Chondrocyte (in vitro differentiated cells): ENCODE data around the gene MARK3. TPM values are rescaled to one million over a fixed set of nuclear protein-coding genes. Genes with fewer than 3 reads are reported as not detected.

ENCODE experiments used
- DNase-seq: peaks from one replicate; pipeline ENCODE4 v3.0.0; 2021; ENCODE audit warnings: mixed read lengths, low spot score
- H3K27ac Mint-ChIP-seq: one replicate; pipeline ENCODE4 v1.8.0; 2021; ENCODE audit warnings: mild to moderate bottlenecking, moderate library complexity, mixed read lengths; ENCODE audit not compliant: unreplicated experiment
- H3K27me3 Mint-ChIP-seq: 2 replicates; pipeline ENCODE4 v1.8.0; 2021; ENCODE audit warnings: low read depth, mixed read lengths
- H3K36me3 Mint-ChIP-seq: 2 replicates; pipeline ENCODE4 v1.8.0; 2021; ENCODE audit warnings: low read depth, mixed read lengths
- H3K4me1 Mint-ChIP-seq: 2 replicates; pipeline ENCODE4 v1.8.0; 2021; ENCODE audit warnings: low read depth, mild to moderate bottlenecking, mixed read lengths
- H3K4me3 Mint-ChIP-seq: one replicate; pipeline ENCODE4 v1.8.0; 2021; ENCODE audit warnings: mild to moderate bottlenecking, moderate library complexity, mixed read lengths; ENCODE audit not compliant: unreplicated experiment
- H3K9me3 Mint-ChIP-seq: 2 replicates; pipeline ENCODE4 v1.8.0; 2021; ENCODE audit warnings: low read depth, mixed read lengths
- total RNA-seq: library from RNA; stranded (reverse); gene quantifications from 3 replicates; pipeline ENCODE4 v1.2.1, GENCODE V29; 2021
- TF ChIP-seq, protein P1 (sequence below): fragments of 200-600 bp; sonication (generic); IDR thresholded peaks from 2 replicates; pipeline ENCODE4 v1.5.0; 2021; ENCODE audit warnings: antibody characterized with exemption, mild to moderate bottlenecking, moderate library complexity

The MARK3 gene
- total RNA-seq, 1 donor from 2014 or later = 65.1 TPM

DNA sequence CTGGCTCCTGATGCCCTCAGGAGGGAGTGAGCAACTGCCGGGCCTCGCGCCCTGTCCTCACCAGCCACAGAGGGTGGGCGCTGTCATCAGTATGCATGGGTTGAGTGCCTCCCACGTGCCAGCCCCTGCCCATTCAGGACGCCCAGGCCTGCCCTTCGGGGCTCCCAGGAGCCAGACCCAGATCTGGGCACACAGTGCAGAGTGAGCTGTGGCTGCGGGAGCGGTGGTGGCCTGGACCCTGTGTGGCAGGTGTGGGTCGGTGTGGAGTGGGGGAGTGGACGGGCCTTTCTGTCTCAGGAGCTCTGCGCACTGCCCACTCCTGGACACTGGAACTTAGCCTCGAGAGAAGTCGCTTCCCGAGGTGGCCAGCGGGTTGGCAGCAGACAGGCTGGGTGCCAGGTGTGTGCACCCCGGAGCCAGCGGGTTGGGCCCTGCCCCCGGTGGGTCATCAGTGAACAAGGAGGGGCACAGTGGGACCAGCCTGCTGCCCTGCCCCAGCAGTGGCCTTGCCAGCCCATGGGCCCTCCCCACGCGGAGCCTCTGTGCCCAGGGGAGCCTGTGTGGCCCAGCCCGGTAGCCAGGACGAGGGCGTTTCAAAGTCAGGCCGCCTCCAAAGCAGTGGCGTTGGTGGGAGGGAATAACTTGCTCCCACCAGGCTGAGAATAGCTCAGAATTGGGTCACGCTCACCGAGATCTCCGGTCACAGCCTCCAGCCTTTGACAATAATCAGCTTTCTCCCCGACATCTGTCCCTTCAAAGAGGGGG is 153.3 kb downstream of the MARK3 start:
- Mint-ChIP-seq H3K4me3 (no peak overlapping the region), H3K27me3 (no peaks in the 10 kb centered on the region), H3K27ac (no peak overlapping the region), H3K9me3 (no peaks in the 10 kb centered on the region), H3K4me1 (peaks cover 33% of the 10 kb centered on the region), H3K36me3 (no peaks in the 10 kb centered on the region)
- TF ChIP-seq, protein P1, sequence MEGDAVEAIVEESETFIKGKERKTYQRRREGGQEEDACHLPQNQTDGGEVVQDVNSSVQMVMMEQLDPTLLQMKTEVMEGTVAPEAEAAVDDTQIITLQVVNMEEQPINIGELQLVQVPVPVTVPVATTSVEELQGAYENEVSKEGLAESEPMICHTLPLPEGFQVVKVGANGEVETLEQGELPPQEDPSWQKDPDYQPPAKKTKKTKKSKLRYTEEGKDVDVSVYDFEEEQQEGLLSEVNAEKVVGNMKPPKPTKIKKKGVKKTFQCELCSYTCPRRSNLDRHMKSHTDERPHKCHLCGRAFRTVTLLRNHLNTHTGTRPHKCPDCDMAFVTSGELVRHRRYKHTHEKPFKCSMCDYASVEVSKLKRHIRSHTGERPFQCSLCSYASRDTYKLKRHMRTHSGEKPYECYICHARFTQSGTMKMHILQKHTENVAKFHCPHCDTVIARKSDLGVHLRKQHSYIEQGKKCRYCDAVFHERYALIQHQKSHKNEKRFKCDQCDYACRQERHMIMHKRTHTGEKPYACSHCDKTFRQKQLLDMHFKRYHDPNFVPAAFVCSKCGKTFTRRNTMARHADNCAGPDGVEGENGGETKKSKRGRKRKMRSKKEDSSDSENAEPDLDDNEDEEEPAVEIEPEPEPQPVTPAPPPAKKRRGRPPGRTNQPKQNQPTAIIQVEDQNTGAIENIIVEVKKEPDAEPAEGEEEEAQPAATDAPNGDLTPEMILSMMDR = no peak
- no peak for DNase-seq

DNA sequence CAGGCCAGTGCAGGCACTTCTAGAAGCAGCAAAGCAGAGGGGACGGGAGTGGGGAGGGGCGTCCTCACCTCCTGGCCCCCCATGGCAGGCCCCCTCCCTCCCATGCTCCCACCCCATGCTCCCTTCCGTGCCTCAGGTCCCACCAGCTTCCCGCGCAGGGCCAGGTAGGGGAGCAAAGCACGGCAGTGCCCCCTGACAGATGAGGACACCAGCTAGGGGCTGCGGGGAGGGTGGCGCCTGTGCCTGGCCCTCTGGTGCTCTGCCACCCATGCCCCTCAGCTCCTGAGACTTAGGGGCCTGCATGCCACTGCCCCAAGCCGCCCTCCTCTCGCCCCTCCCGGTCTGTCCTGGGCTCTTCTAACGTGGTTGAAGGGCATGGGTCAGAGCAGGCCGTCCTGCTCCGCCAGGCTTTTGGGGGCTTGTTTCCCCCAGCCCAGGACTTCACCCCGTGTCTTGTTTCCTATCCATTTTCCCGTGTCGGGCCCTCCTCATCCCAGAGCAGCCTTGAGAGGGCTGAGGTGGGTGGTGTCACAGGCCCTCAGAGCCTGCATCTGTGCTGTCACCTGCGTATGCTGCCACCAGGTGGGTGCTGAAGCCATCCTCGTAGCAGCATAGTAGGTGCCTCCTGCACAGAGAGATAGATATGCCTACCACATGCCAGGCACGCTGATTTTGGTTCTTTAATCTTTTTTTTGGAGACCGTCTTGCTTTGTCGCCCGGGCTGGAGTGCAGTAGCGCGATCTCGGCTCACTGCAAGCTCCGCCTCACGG is 154.0 kb downstream of the MARK3 start:
- Mint-ChIP-seq H3K9me3 (no peaks in the 10 kb centered on the region), H3K27me3 (no peaks in the 10 kb centered on the region), H3K4me1 (peaks cover 33% of the 10 kb centered on the region), H3K27ac (peak overlapping the region; percentile 22), H3K4me3 (no peak overlapping the region), H3K36me3 (no peaks in the 10 kb centered on the region)
- TF ChIP-seq, protein P1 = no peak
- DNase-seq = no peak

DNA sequence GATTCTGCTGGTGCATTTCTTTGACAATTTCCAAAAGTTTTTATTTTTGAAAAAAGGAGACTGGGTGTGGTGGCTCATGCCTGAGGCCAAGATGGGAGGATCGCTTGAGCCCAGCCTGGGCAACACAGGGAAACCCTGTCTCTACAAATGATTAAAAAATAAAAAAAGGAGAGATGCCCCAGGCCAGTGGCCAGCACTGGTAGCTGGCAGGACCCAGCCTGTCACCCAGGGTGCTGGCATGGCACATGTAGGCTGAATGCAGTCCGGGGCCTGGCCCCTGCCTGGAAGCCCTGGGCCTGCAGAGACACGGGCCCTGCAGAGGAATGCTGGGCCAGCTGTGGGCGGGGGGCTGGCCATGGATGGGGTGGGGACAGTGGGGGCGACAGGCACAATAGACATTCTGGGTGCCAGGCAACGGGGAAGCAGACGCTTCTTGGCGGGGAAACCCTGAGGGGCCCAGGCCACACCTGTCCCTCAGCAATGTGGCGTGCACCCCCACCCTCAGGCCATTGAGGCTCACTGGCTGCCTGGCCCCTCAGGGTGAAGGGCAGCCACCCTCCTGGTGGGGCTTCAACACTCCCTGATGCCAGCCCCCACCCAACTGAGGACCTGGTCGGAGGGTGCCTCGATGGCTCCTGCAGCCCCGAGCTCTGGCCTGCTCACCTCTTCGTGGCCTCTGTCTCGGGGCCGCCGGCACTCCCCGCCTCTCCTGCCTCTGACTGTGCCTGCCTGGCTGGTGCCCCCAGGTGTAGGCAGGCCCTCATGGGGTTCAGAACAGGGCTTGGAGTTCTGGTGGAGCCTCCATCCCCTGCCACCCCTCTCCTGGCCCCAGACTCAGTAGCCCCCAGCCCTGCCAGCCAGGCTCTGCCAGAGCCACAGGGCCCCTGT is 155.8 kb downstream of the MARK3 start:
- peak overlapping the region; percentile 98 for H3K27ac Mint-ChIP-seq
- H3K27me3 Mint-ChIP-seq = no peaks in the 10 kb centered on the region

DNA sequence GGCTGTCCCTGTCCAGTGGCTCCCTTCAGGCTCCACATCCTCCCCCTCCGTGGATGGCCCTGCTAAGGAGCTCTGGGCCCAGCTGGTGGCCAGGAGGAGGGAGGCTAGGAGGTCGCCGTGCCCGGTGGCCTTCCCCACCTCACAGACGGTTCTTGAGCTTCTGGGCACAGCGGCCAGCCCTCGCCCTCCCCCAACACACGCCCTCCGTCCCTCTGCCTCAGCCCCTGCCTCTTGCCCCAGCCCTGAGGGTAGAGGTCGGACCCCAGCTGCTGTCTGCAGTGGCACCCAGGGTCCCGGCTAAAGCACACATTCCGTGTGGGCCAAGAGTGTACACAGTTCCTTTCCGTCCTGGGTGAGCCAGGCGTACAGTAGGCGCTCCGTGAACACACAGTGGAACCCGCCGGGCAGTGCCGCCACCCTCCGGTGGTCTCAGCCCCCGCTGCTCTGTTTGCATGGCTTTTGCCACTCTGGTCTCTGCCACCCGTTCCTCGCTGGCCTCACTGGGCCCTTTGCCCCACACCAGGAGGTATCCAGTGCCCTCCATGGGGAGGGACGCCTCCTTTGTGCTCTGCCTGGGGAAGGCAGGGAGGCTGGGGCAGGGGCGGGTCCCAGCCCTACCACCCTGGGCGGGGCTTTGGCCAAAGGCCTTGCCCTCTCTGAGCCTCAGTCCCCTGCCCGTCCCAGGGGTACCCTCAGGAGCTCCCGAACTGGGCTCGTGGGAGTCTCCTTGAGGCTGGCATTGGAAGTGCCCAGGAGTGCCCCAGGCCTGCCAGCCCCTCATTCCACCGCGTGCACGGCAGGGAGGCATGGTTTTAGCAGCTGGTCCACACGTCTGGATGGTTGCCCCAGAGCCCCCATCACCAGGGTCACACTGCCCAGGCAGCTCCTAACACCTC is 156.7 kb downstream of the MARK3 start:
- Mint-ChIP-seq H3K4me1 (peaks cover 31% of the 10 kb centered on the region), H3K27ac (peak overlapping the region; percentile 65)

More for the DNA sequence above, 155.8 kb downstream of the MARK3 start:
- Mint-ChIP-seq H3K36me3 (no peaks in the 10 kb centered on the region), H3K4me3 (peak overlapping the region; percentile 54), H3K9me3 (no peaks in the 10 kb centered on the region), H3K4me1 (peaks cover 33% of the 10 kb centered on the region)
- DNase-seq = no peak
- TF ChIP-seq, protein P1 = no peak

More for the DNA sequence above, 156.7 kb downstream of the MARK3 start:
- TF ChIP-seq, protein P1 = peak; percentile 48
- H3K4me3 Mint-ChIP-seq = peak overlapping the region; percentile 19
- no peaks in the 10 kb centered on the region for H3K36me3 Mint-ChIP-seq
- no peak for DNase-seq
- no peaks in the 10 kb centered on the region for H3K27me3 Mint-ChIP-seq
- no peaks in the 10 kb centered on the region for H3K9me3 Mint-ChIP-seq
